ENCODE data around the gene C5orf15. TPM values are rescaled to one million over a fixed set of nuclear protein-coding genes. Genes with fewer than 3 reads are reported as not detected.

The C5orf15 gene
- total RNA-seq, 6 experiments from 2014 or later: 46.2 to 63.5 (median 57.2) TPM

GRCh38 chr5:133950821-133951612 lies 17.4 kb downstream of the C5orf15 start:
- TF ChIP-seq CTCF (IDR thresholded peaks at IDR 0.05): no peak
- no peak for DNase-seq
- Mint-ChIP-seq H3K9me3 (no peaks in the 10 kb centered on the region), H3K27ac (no peak overlapping the region), H3K4me1 (ENCODE audit: low read depth) (peaks cover 27% of the 10 kb centered on the region), H3K36me3 (ENCODE audit: low read depth) (no peaks in the 10 kb centered on the region; the same call in 1 of the 2 replicates), H3K27me3 (ENCODE audit: insufficient read depth) (no peaks in the 10 kb centered on the region; the same call in none of the 2 replicates), H3K4me3 (no peak overlapping the region)

- no peak for TF ChIP-seq CTCF (IDR thresholded peaks at IDR 0.05)
- Mint-ChIP-seq H3K4me1 (ENCODE audit: low read depth) (peaks cover 30% of the 10 kb centered on the region), H3K36me3 (ENCODE audit: low read depth) (no peaks in the 10 kb centered on the region), H3K4me3 (no peak overlapping the region), H3K27ac (no peak overlapping the region), H3K9me3 (no peaks in the 10 kb centered on the region), H3K27me3 (ENCODE audit: insufficient read depth) (no peaks in the 10 kb centered on the region; the same call in none of the 2 replicates)
- no peak for DNase-seq
Observed at GRCh38 chr5:133948721-133949120, 19.7 kb downstream of the C5orf15 start.

GRCh38 chr5:133947431-133947841 lies 21.0 kb downstream of the C5orf15 start:
- Mint-ChIP-seq H3K36me3 (ENCODE audit: low read depth) (no peaks in the 10 kb centered on the region), H3K9me3 (no peaks in the 10 kb centered on the region), H3K4me1 (ENCODE audit: low read depth) (peaks cover 17% of the 10 kb centered on the region), H3K27ac (no peak overlapping the region), H3K27me3 (ENCODE audit: insufficient read depth) (no peaks in the 10 kb centered on the region; the same call in none of the 2 replicates), H3K4me3 (no peak overlapping the region)
- no peak for DNase-seq
- no peak for TF ChIP-seq CTCF (IDR thresholded peaks at IDR 0.05)

GRCh38 chr5:133945568-133945967 lies 22.9 kb downstream of the C5orf15 start:
- H3K4me3 Mint-ChIP-seq: no peak overlapping the region
- DNase-seq: no peak
- H3K36me3 Mint-ChIP-seq (ENCODE audit: low read depth): no peaks in the 10 kb centered on the region
- H3K27me3 Mint-ChIP-seq (ENCODE audit: insufficient read depth): peaks cover 4% of the 10 kb centered on the region
- TF ChIP-seq CTCF (IDR thresholded peaks at IDR 0.05): no peak
- H3K4me1 Mint-ChIP-seq (ENCODE audit: low read depth): peaks cover 10% of the 10 kb centered on the region
- no peak overlapping the region for H3K27ac Mint-ChIP-seq
- no peaks in the 10 kb centered on the region for H3K9me3 Mint-ChIP-seq

GRCh38 chr5:133944263-133945185 lies 23.9 kb downstream of the C5orf15 start:
- TF ChIP-seq CTCF (IDR thresholded peaks at IDR 0.05): peak; percentile 87
- no peaks in the 10 kb centered on the region for H3K36me3 Mint-ChIP-seq (ENCODE audit: low read depth)
- DNase-seq: peak; percentile 45
- H3K9me3 Mint-ChIP-seq: no peaks in the 10 kb centered on the region
- peaks cover 10% of the 10 kb centered on the region for H3K4me1 Mint-ChIP-seq (ENCODE audit: low read depth)
- H3K4me3 Mint-ChIP-seq: no peak overlapping the region
- H3K27ac Mint-ChIP-seq: no peak overlapping the region
- H3K27me3 Mint-ChIP-seq (ENCODE audit: insufficient read depth): peaks cover 7% of the 10 kb centered on the region

Data from HFFc6 (cell line).